Stimulated activated CD8-positive, alpha-beta memory T cell treated with anti-CD3 and anti-CD28 coated beads, Interleukin-4, amount 100 ng/mL, for 24 hours (primary cell): Measurements from ENCODE around the gene DCUN1D3.

Experiments used
- DNase-seq: peaks from one replicate; pipeline ENCODE4 v3.0.0-alpha.2; 2020; ENCODE audit warnings: low read depth

Gene DCUN1D3

DNA sequence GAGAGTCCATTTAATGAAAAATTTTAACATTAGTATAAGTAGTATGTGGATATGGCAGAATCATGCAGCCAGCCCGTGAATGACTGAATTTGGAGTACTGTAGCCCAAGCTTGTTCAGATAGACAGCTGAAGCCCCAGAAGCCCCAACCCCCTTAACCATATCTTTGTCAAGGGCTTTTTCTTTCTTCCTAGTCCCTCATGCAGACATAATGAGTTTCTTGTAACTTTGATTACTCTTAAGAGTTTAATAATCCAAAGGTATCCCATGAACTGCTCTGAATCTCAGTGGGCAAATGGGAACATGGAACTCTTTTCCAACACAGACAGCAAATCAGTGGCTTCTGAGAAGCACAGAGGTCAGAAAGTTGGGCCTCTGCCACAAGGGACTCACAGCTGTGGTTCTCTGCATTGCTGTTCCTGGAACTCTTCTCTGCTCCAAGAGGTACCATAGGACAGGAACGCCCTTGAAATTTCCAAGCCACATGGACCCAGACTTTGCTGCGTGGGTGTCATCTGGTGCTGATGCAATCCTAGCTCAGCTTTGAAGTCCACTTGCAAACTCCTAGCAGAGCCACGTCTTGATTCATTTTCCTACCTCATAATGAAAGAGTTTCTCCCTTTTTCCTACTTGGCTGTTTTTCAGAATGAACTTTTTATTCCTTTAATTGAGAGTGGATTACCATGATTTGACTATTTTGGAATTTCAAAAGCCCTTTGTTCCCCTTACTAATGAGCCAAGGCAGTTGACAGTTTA, 18.5 kb upstream of the DCUN1D3 start:
- no peak for DNase-seq

DNA sequence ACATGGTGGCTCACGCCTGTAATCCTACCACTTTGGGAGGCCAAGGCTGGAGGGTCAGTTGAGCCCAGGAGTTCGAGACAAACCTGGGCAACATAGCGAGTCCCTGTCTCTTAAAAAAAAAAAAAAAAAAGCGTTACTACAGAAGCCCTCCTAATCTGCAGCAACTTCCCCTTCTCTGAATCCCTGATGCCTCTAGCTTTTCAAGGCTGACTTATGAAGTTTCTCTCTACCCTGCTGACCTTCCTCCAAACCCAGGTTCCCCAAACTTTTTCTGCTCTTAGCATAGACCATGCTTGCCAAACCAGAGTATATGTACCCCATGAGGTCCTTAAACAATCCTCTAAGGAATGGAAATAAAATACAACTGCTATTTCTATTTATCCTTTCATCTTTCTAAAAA, 16.8 kb upstream of the DCUN1D3 start:
- DNase-seq = no peak

DNA sequence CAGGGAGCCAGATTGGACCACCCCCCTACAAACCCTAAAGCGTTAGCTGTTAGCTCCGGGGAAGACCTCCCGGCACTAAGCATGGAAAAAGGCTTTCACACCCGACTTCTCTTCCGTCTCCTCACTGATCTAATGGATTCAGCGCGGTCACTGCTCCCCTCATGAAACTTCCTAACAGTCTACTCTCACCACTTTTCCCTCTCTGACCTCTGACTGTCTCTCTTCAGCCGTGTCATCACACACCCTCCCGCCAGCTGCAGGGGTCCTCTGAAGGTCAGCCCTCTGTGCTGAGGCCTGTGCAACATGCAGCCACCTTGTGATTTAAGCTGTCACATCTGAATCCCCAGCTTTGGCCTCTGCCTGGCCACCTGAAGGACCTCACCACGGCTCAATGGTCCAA, 16.1 kb upstream of the DCUN1D3 start:
- no peak for DNase-seq

DNA sequence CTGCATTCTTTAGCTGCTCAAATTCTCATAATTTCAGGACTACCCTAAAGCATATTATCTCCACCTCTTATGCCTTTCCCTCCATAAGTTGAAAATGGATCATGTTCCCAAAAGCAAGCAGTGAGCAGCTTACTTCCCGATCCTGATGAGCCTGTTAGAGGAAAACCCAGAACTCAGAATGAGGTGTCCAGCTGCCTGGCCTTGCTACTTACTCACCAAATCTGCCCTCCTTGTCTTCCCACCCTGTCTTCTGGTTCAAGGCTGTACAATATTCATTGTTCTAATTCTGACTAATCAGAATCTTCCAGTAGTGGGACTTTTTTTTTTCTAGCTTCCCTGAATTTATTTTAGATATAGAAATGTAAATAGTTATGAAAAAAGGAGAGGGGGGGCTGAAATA, 11.2 kb upstream of the DCUN1D3 start:
- DNase-seq = no peak

DNA sequence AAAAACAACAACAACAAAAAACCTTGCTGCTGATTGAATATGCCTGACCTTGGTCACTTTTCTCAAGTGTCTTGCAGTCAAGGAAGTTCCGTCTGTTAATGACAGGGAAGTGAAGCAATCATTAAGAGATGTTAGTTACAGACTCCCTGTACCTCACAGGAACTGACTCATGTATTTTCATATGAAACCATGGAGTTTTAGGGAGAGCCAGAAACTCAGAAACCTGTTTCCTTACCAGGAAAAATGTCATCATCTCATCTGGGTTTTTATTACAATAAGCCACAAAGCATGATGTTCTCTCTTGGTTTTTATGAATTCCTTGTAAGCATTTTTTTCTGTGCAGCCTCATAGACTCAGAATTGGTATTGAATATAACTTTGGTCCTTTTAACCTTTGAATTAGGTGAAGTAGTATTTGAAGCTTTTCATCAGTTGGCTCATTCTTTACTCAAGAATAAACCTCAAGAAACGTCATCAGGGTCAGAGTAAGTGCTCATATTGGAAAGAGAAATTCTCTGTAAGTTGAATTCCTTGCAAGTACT, 10.7 kb upstream of the DCUN1D3 start:
- no peak for DNase-seq

DNA sequence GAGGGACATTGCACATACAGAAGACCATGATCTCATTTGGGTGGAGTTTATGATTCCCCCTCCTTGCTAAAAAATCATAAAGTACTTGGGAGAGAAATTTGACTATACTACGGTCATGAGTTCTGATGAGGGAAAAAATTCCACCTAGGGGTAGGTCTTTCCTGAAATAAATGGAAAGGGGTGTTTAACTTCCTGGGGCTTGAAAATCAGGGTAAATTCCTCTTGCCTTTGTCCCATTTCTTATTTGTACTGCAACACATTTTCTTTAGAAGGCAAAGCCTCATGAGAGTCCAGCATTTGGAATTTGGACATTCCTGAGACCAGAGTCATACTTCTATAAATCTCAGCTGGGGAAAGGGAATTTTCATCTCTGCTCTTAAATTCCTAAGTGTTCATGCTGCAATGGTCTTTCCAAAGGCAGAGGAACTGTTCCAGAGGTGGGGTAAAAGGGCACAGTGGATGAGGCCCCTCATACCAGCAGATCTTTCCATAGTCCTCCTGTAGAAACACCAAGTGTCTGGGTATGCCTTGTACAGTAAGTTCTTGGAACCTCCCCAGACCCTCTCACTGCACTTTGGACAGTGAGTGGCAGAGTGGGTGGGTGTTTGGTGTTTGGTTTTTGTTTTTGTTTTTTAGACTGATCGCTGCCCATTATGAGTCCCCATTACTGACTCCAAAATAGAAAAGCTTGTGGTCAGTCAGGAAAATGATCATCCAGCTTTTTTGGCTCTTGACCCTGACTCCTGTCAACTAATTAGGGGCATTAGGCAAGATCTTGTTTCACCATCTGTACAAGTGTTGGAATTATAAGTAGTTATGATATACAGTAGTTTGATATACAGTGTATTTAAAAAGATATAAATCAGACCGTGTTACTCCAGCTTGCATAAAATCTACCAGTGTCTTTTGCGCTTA, 6.4 kb upstream of the DCUN1D3 start:
- DNase-seq = no peak

DNA sequence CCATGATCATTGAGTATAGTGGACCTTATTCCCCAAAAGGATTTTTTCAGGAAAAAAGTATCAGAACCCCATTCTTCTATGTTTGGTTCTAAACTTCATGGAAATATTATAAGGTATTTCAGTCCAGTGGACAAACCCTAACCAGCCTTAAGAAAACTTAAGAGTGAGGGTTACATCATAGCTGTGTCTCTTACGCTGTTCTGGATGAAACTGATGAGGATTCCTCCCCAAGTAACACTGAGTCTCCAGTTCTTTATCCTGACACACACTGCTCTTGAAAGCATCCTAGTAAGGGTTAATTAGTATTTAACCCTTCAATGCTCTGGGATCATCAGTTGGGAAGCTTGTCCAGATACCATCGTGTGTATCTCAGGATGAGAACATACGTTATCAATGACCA, 5.4 kb upstream of the DCUN1D3 start:
- DNase-seq = no peak

DNA sequence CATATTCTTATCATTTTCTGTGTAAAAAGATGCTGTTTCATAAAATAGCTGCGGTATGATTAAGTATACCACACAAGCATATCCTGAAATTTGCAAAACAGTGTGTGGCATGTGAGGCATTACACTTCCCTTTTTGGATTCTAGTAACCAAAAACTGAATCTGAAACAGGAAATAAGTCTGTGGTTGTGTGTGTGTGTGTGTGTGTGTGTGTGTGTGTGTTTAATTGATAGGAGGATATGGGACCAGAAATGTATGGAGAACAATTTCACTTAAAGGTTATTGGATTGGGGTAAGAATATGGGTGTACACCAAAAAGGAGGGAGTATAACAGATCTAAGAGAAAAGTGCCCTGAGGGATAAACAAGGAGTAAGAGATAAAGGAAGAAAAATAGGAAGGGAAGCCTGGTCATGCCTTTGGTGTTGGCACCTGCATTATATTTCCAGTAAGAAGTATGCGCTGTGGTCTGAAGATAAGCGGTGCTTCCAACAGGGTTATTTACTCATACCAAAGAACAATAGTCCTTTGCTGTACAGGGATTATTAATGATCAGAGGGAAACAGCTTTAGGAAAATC, 4.4 kb upstream of the DCUN1D3 start:
- no peak for DNase-seq

DNA sequence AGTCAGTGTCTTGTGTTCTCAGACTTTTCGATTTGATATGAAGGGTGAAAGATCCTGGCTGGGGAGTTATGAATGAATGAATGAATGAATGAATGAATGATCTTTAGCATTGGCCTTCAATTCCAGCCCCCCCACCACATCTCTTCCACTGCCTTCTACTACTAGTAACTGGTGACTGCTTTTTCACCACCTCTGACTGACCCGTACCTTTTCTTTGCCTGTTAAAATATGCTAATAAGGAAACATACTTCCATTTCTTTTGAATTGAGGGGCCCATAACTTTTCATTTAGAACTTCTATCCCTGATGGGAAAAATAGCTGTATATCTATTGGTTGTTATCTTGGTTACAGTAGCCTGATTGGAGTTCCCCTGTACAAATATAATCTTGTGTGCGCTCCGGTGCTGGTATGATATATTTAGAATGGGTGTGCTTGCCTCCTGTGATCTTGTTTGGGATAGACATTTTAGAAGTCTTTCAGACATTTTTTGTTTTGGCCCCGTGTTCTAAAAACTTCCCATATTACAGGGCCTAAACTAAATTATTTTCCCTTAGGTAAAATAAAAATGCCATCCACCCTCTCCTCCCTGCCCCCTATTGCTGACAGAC, 3.8 kb upstream of the DCUN1D3 start:
- no peak for DNase-seq

DNA sequence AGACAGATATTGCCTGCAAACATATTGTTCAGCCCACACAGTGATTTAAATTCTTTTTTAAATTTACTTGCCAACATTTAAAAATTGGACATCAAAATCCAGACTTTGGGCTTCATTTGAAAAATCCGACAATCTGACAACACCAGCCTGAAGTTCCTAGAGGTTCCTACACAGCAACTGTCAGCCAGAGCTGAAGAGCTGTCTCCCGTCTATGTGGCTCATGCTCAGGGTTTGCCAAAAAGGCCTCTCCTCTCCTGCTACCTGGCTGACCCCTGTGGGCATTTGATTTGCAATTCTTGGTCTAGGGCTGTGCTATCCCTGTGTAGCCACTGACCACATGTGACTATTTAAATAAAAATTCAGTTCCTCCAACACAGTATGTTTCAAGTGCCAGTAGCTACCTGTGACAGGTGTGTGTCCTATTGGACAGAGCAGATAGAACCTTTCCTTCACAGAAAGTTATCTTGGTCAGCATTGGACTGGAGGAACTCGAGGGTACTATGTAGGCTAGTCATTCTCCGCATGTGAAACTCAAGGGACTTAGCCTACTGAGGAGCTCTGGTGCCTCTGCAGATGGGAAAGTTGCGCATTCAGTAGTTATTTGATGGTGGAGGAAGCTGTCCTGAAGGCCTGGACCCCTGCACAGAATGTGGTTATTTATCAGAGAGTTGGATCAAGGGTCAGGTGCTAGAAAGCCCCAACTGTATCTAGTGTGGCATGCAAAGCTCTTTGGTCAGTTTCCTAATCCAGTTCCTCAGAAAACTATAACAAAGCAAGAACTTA, 3.1 kb upstream of the DCUN1D3 start:
- no peak for DNase-seq

DNA sequence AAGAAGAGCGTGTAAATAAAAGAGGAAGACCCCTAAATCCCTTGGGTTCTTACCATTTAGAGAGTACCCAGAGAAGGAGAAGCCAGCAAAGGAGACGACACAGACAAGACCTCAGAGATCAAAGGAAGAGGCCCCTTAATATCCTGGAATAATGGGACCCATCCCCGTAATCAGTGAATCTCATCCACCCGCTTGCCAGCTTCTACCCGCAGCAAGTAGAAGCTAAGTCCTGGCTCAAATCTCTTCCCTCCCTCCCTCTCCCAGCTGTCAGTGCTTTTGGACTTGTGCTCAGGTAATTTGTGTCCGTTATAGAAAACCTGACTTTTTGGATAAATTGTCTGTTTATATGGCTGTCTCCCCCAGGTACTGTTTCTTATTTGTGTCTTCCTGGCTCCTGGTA, 2.3 kb upstream of the DCUN1D3 start:
- no peak for DNase-seq

DNA sequence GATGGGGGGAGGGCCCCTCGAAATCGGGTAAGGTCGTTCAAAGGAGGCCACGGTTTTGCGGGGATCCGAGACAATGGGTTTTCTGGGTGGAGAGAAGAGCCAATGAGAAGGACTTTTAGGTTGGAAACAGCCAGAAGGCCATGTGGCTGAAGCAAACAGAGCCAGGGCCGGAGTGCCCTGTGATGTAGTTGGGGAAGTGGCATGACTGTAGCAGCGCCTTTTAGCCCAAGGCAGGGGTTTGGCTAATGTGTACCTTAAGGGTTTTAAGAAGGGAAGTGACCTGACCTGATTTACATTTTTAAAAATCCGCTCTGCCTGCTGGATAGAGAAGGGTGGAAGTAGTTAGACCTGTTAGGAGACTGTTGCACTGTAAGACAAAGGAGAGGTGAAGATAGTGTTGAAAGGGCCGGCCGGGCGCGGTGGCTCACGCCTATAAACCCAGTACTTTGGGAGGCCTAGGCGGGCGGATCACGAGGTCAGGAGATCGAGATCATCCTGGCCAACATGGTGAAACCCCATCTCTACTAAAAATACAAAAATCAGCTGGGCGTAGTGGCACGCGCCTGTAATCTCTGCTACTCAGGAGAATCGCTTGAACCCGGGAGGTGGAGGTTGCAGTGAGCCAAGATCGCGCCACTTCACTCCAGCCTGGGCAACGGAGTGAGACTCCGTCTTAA, 1.4 kb upstream of the DCUN1D3 start:
- peak; percentile 1 for DNase-seq

DNA sequence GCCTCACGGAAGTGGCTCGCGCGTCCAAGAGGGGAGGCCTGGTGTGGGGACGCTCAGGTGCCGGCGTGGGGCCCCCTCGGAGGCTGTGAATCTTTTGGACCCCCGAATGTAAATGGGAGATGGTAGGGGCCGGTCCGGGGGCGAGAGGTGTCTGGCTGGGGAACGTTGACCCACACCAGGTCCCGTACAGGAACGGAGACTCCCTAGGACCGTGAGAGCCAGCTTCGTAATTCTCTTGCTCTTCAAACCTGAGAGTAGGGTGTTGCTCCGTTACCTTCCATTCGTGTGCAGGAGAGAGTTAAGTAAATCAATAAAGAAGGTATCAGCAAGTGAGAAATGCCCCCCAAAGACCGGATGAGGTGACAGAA, 894 bp upstream of the DCUN1D3 start:
- DNase-seq = no peak

DNA sequence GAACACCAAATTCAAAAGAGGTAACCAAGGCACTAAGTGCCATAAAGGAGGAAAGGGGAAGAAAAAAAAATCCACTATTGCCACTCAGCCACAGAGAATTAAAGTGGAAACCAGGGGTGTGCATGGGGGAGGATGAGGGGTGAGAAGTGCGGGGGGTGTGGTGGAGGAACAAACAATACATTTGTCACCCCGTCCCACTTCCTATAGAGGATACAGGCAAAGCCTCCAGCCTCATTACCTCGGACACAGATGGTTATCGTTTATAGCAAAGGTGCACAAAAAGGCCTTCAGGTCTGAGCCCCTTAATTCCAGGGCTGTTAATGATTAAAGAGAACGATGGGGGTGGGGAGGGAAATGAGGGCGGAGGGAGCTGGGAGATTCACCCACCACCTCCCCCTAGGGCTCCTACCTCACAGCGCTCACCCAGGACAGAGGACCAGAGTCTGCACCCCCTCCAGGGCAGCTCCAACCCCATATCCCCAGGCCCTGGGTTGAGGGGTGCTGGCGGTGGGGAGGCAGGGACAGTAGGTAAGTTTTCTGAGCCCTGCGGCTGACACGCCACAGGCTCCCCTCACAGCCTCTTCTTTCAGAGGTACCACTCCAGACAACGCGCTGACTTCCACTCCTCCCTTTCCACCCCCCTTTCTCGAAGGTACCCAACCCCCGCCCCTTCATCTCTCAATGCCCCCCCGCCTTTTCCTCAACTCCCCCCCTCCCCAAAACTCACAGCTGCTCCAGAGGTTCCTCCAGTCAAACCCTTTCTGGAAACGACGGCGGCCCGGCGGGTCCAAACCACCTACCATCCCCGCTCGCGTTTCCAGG, 470 bp downstream of the DCUN1D3 start:
- peak; percentile 5 for DNase-seq

DNA sequence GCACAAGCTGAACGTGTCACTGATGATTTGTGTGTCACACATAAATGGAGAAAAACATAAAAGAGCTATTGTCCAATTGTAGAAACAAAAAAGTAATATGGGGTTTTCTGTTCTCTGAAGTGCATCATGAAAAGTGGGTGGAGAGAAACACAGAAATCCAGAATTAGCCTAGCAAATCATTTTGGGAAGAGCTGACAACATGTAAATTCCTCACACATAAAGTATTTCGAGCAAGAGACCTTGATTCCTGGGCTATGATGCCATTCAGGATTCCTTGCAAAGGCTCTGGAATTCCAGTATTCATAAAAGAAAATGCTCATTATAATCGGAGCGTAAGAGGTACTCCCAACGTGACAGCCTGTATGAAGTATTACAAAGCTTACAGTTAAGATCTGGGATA, 1.1 kb downstream of the DCUN1D3 start:
- DNase-seq = no peak

DNA sequence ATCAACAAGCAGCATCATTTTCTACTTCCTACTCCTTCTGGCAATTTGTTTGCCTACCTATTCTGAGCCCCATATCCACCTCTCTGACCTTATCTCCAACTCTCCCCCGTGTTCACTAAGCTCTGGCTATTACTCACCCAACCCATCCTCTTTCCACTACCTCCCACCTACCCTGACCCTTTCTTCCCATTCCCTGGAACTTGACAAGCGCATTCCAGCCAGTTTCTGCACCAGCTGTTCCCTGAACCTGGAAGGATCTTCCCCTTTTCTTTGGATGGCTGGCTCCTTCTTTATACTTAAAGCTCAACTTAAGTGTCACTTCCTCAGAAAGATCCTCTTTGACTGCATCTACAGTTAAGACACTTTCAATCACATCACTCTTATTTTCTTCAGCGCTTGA, 2.2 kb downstream of the DCUN1D3 start:
- DNase-seq = no peak

DNA sequence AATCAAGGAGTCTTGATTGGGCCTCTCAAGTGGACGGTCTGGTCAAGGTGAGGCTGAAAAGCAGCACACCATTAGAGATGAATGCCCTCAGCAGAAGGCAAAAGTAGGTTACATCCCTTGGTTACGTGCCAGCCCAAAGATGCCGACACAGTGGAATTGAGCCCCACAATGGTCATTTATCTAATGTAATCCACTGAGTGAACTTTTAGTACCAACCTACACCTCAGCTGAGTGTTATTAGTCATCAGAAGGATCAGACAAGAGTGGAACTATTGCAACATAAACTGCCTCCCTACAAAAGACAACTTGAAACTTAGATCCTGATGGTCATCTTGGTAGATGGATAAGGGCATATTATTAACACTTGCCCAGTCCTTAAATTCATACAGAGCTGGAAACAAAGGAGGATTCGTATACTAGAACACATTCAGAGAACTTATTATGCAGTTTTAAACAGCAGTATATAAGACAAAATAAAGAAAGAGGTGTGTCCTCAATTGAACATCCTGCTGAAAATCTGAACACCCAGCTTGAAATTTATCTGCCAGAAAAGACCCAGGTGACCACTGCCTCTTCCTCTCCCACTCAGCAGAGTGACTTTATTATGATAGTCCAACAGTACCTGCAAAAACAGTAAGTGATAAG, 2.8 kb downstream of the DCUN1D3 start:
- DNase-seq = no peak

DNA sequence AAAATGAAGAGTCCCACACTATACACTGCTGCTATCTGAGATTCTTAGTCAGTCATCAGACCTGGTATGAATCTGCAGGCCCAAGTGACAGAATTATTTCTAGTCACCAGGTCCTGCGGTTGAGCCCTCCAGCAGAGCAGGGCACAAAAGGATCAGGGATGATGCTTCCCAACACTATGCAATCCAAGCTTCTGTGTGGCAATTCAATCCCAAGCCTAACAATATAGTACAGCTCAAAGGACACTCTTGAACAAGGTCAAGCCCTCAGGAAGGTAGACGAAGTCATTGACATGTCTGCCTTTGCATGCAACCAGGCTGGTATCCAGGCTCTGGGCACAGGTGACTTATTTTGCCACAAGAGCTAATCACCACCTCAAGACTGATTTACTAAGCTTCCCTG, 5.8 kb downstream of the DCUN1D3 start:
- no peak for DNase-seq

DNA sequence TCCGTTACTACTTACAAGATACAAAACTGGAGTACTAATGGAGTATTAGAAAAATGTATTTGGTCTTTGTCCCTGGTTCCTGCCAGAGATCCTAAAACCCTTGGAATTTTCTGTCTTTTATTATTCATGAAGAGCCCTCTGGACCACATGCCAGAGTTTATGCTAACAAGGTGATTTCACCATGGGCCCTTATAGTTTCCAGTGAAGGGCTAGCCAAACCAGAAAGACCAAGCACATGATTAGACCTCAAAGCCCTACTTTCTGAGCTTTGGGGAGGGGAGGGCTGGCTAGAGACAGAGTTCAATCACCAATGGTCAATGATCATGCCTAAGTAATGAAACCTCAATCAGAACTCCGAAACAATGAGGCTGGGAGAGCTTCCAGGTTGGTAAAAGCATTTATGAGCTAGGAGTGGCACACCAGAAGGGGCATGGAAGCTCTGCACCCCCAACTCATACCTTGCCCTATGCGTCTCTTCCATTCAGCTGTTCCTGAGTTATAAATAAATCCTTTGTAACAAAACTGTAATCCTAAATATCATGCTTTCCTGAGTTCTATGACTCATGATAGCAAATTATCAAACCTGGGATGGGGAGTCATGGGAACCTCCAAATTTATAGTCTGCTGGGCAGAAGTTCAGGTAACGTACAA, 10.4 kb downstream of the DCUN1D3 start:
- DNase-seq = no peak
